GM18858 (cell line): ENCODE data around the gene MDN1.
"Not testable (repeated sequence)": the region's sequence is repeated elsewhere in the genome, so short reads cannot be mapped to it uniquely, and the experiment has no call there.

Experiments used
- ATAC-seq: cut with Tn5 transposase; IDR thresholded peaks from one replicate; pipeline ENCODE4 v1.9.1; 2021; ENCODE audit not compliant: unreplicated experiment

The MDN1 gene

GRCh38 chr6:89817481-89817880 lies 2.1 kb downstream of the MDN1 start:
- ATAC-seq = no peak

- not testable (repeated sequence) for ATAC-seq
These were observed 6.2 kb downstream of the MDN1 start for GRCh38 chr6:89813422-89813821.

- no peak for ATAC-seq
These were observed 12.0 kb downstream of the MDN1 start for GRCh38 chr6:89807581-89807980.

- no peak for ATAC-seq
These were observed 13.7 kb downstream of the MDN1 start for GRCh38 chr6:89805814-89806371.

- ATAC-seq = no peak
These were observed 16.3 kb downstream of the MDN1 start for GRCh38 chr6:89803271-89803670.

- no peak for ATAC-seq
These were observed 19.8 kb downstream of the MDN1 start for GRCh38 chr6:89799756-89800155.

GRCh38 chr6:89799096-89799495 lies 20.5 kb downstream of the MDN1 start:
- ATAC-seq = no peak

GRCh38 chr6:89797317-89797716 lies 22.3 kb downstream of the MDN1 start:
- ATAC-seq = no peak

GRCh38 chr6:89794324-89794723 lies 25.3 kb downstream of the MDN1 start:
- no peak for ATAC-seq

GRCh38 chr6:89793586-89793985 lies 26.0 kb downstream of the MDN1 start:
- no peak for ATAC-seq

GRCh38 chr6:89792881-89793280 lies 26.7 kb downstream of the MDN1 start:
- peak; percentile 74 for ATAC-seq

GRCh38 chr6:89790403-89790802 lies 29.2 kb downstream of the MDN1 start:
- ATAC-seq = no peak

GRCh38 chr6:89789980-89790379 lies 29.6 kb downstream of the MDN1 start:
- no peak for ATAC-seq

- no peak for ATAC-seq
These were observed 31.8 kb downstream of the MDN1 start for GRCh38 chr6:89787660-89788328.

GRCh38 chr6:89786970-89787369 lies 32.6 kb downstream of the MDN1 start:
- no peak for ATAC-seq

- ATAC-seq = no peak
These were observed 34.8 kb downstream of the MDN1 start for GRCh38 chr6:89784838-89785237.

GRCh38 chr6:89783293-89783692 lies 36.3 kb downstream of the MDN1 start:
- not testable (repeated sequence) for ATAC-seq

GRCh38 chr6:89782222-89782621 lies 37.4 kb downstream of the MDN1 start:
- ATAC-seq = no peak

GRCh38 chr6:89781070-89782034 lies 38.2 kb downstream of the MDN1 start:
- no peak for ATAC-seq

GRCh38 chr6:89777455-89777854 lies 42.1 kb downstream of the MDN1 start:
- no peak for ATAC-seq

GRCh38 chr6:89776583-89777233 lies 42.9 kb downstream of the MDN1 start:
- ATAC-seq = no peak
